GM19025 (cell line): Measurements from ENCODE around the gene FADS6.
"Not testable (repeated sequence)": the region's sequence is repeated elsewhere in the genome, so short reads cannot be mapped to it uniquely, and the experiment has no call there.

Source experiments
- ATAC-seq: cut with Tn5 transposase; IDR thresholded peaks from one replicate; pipeline ENCODE4 v1.9.1; 2021; ENCODE audit warnings: mild to moderate bottlenecking, low read depth, moderate library complexity; ENCODE audit not compliant: unreplicated experiment

Gene FADS6

GRCh38 chr17:74921026-74921681 lies 27.7 kb upstream of the FADS6 start:
- no peak for ATAC-seq

GRCh38 chr17:74920642-74921025 lies 27.2 kb upstream of the FADS6 start:
- no peak for ATAC-seq

- ATAC-seq: no peak
These were observed 26.8 kb upstream of the FADS6 start for GRCh38 chr17:74920306-74920620.

- ATAC-seq: no peak
These were observed 26.2 kb upstream of the FADS6 start for GRCh38 chr17:74919440-74920305.

- ATAC-seq: no peak
These were observed 25.5 kb upstream of the FADS6 start for GRCh38 chr17:74918906-74919305.

- no peak for ATAC-seq
These were observed 24.0 kb upstream of the FADS6 start for GRCh38 chr17:74917430-74917829.

GRCh38 chr17:74916851-74917199 lies 23.4 kb upstream of the FADS6 start:
- no peak for ATAC-seq

- ATAC-seq: no peak
These were observed 22.9 kb upstream of the FADS6 start for GRCh38 chr17:74916136-74916850.

GRCh38 chr17:74911423-74911822 lies 18.0 kb upstream of the FADS6 start:
- ATAC-seq: not testable (repeated sequence)

- not testable (repeated sequence) for ATAC-seq
These were observed 15.7 kb upstream of the FADS6 start for GRCh38 chr17:74909097-74909496.

- ATAC-seq: no peak
These were observed 13.6 kb upstream of the FADS6 start for GRCh38 chr17:74907012-74907411.

GRCh38 chr17:74906214-74906793 lies 12.9 kb upstream of the FADS6 start:
- ATAC-seq: not testable (repeated sequence)

- no peak for ATAC-seq
These were observed 11.4 kb upstream of the FADS6 start for GRCh38 chr17:74904687-74905409.

- no peak for ATAC-seq
These were observed 10.2 kb upstream of the FADS6 start for GRCh38 chr17:74903671-74904070.

GRCh38 chr17:74903034-74903433 lies 9.6 kb upstream of the FADS6 start:
- ATAC-seq: no peak

GRCh38 chr17:74901353-74902135 lies 8.1 kb upstream of the FADS6 start:
- no peak for ATAC-seq

GRCh38 chr17:74900208-74900607 lies 6.8 kb upstream of the FADS6 start:
- ATAC-seq: no peak

GRCh38 chr17:74898376-74898946 lies 5.0 kb upstream of the FADS6 start:
- ATAC-seq: no peak

- no peak for ATAC-seq
These were observed 671 bp upstream of the FADS6 start for GRCh38 chr17:74893936-74894671.
